OCI-LY7 (cell line): ENCODE data around the gene OR2Z1. TPM values are rescaled to one million over a fixed set of nuclear protein-coding genes. Genes with fewer than 3 reads are reported as not detected.

Experiments
- BruUV-seq: library from RNA; stranded (reverse); fragments of 400-500 nt; replicated peaks from 2 replicates; lab custom pipeline; 2021; lab: Mats Ljungman, UMichigan
- CTCF ChIA-PET: fragments of 300-600 bp; sonication (Branson Sonifier 250); formaldehyde crosslinking; loops from one replicate; lab custom pipeline; 2022; ENCODE audit warnings: antibody characterized with exemption; ENCODE audit not compliant: unreplicated experiment; lab: Charles Lee
- POLR2A ChIA-PET: fragments of 300-600 bp; sonication (Branson Sonifier 250); formaldehyde crosslinking; loops from one replicate; lab custom pipeline; 2022; ENCODE audit warnings: antibody characterized with exemption; lab: Charles Lee
- DNase-seq: peaks from one replicate; pipeline ENCODE4 v3.0.0-alpha.2; 2015; ENCODE audit warnings: low spot score
- H2AFZ ChIP-seq: fragments of 200-600 bp; sonication (generic), shearing (Covaris generic); 2 replicates; pipeline ENCODE4 v1.6.1; 2014; ENCODE audit warnings: mild to moderate bottlenecking, antibody characterized with exemption, low read length, moderate library complexity
- H3K27ac ChIP-seq: fragments of 200-600 bp; sonication (generic); 2 replicates; pipeline ENCODE4 v1.5.1; 2014; ENCODE audit warnings: mixed run types, low read depth, mild to moderate bottlenecking, moderate library complexity, low read length, inconsistent platforms; ENCODE audit not compliant: poor library complexity, severe bottlenecking
- H3K36me3 ChIP-seq: fragments of 200-600 bp; sonication (generic); 2 replicates; pipeline ENCODE4 v1.6.1; 2014; ENCODE audit warnings: mild to moderate bottlenecking, antibody characterized with exemption, low read length, moderate library complexity, mixed read lengths; ENCODE audit not compliant: insufficient read depth
- H3K4me1 ChIP-seq: fragments of 200-600 bp; sonication (generic); 2 replicates; pipeline ENCODE4 v1.5.1; 2014; ENCODE audit warnings: mild to moderate bottlenecking, low read length; ENCODE audit not compliant: insufficient read depth, poor library complexity, severe bottlenecking
- H3K4me2 ChIP-seq: fragments of 200-600 bp; sonication (generic); 2 replicates; pipeline ENCODE4 v1.6.1; 2014; ENCODE audit warnings: mild to moderate bottlenecking, low read length
- H3K4me3 ChIP-seq: fragments of 200-600 bp; sonication (generic); 2 replicates; pipeline ENCODE4 v1.5.1; 2014; ENCODE audit warnings: mild to moderate bottlenecking, low read depth, low read length; ENCODE audit not compliant: poor library complexity, severe bottlenecking
- H3K79me2 ChIP-seq: fragments of 200-600 bp; sonication (generic); 2 replicates; pipeline ENCODE4 v1.6.1; 2016; ENCODE audit warnings: low read depth, mild to moderate bottlenecking, low read length, moderate library complexity, mixed read lengths; ENCODE audit not compliant: insufficient read depth
- H3K9me2 ChIP-seq: fragments of 200-600 bp; sonication (generic); 2 replicates; pipeline ENCODE4 v1.6.1; 2016; ENCODE audit warnings: mild to moderate bottlenecking, low read length, mixed read lengths; ENCODE audit not compliant: insufficient read depth
- H3K9me3 ChIP-seq: fragments of 200-600 bp; sonication (generic); 2 replicates; pipeline ENCODE4 v1.6.1; 2014; ENCODE audit warnings: mild to moderate bottlenecking, mixed run types, low read length, mixed read lengths
- H4K20me1 ChIP-seq: fragments of 200-600 bp; sonication (generic); 2 replicates; pipeline ENCODE4 v1.6.1; 2014; ENCODE audit warnings: mild to moderate bottlenecking, antibody characterized with exemption, low read length, moderate library complexity, mixed read lengths; ENCODE audit not compliant: insufficient read depth
- EZH2phosphoT487 ChIP-seq: fragments of 200-600 bp; sonication (generic); IDR thresholded peaks from 2 replicates; pipeline ENCODE4 v1.6.1; 2018; ENCODE audit warnings: low read depth, borderline replicate concordance, mild to moderate bottlenecking, mixed run types, antibody characterized with exemption, low read length, moderate library complexity, mixed read lengths
- intact Hi-C: fragments of 100-400 bp; cut with micrococcal nuclease; formaldehyde crosslinking; loops from one replicate; pipeline ENCODE4 v1.10.0; 2022; ENCODE audit not compliant: unreplicated experiment
- total RNA-seq, 2 experiments: library from RNA; depleted of rRNA in 1 of 2; stranded (reverse); fragments of >200 nt in 1 of 2; shearing (Covaris generic) in 1 of 2; gene quantifications; 2 replicates each; pipeline ENCODE4 v1.2.3, GENCODE V29; 2014 to 2022
- TF ChIP-seq, protein P1 (sequence below): fragments of 200-600 bp; sonication (generic); conservative IDR thresholded peaks from 2 replicates; pipeline ENCODE4 v1.5.1; 2014; ENCODE audit warnings: mild to moderate bottlenecking, antibody characterized with exemption, low read length, moderate library complexity, mixed read lengths

The OR2Z1 gene
- total RNA-seq, 2 experiments from 2014 or later, result not detected

DNA sequence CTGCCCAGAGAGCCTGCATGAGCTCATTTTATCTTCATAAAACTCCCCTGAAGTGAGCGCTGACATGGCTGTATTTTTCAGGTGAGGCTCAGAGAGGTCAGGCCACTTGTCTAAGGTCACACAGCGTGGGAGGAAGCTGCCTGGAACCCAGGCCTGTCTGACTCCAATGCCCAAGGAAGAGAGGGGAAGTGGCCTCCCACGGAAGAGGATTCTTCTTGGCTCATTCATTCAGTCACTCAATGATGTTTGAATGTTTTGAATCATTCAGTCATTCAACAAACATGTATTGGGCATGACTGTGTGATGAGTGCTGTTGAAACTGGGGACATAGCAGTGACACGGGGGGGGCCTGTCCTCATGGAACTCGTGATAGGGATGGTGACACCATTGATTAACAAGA is 34.9 kb upstream of the OR2Z1 start:
- no peaks in the 10 kb centered on the region for H3K4me1 ChIP-seq
- POLR2A ChIA-PET, result no interaction called here
- TF ChIP-seq EZH2phosphoT487, result no peak
- no peak overlapping the region for H2AFZ ChIP-seq
- no peak overlapping the region for H3K4me2 ChIP-seq
- H3K9me3 ChIP-seq, result no peaks in the 10 kb centered on the region
- intact Hi-C loops, result no loop called here
- no peak overlapping the region for H3K27ac ChIP-seq
- H3K36me3 ChIP-seq, result no peaks in the 10 kb centered on the region
- no peak for DNase-seq
- CTCF ChIA-PET, result no interaction called here
- H3K9me2 ChIP-seq, result no peaks in the 10 kb centered on the region
- BruUV-seq, result no TSS peak
- H3K4me3 ChIP-seq, result no peak overlapping the region
- H3K79me2 ChIP-seq, result no peaks in the 10 kb centered on the region
- no peaks in the 10 kb centered on the region for H4K20me1 ChIP-seq

DNA sequence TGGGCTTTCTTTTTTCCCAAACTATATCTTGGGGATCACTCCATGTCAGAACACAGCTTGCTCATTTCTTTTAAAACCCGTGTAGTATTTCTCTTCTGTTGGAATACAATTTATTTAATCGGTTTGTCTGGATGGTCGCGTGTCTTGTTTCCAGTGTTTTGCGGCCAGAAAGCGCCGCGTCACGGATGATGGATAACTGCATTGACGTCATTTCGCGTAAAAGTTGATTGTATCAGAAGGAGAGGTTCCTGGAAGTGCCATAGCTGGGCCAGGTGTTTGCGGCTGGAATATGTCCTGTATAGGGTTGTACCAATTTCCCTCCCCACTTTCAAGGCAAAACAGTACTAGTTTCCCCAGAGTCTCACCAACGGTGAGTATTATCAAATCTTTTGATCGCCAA is 32.5 kb upstream of the OR2Z1 start:
- H4K20me1 ChIP-seq, result no peaks in the 10 kb centered on the region
- H3K36me3 ChIP-seq, result no peaks in the 10 kb centered on the region
- H3K79me2 ChIP-seq, result no peaks in the 10 kb centered on the region
- no peaks in the 10 kb centered on the region for H3K9me3 ChIP-seq
- ChIA-PET POLR2A (no interaction called here), CTCF (no interaction called here)
- DNase-seq, result no peak
- TF ChIP-seq EZH2phosphoT487, result no peak
- TF ChIP-seq, protein P1, sequence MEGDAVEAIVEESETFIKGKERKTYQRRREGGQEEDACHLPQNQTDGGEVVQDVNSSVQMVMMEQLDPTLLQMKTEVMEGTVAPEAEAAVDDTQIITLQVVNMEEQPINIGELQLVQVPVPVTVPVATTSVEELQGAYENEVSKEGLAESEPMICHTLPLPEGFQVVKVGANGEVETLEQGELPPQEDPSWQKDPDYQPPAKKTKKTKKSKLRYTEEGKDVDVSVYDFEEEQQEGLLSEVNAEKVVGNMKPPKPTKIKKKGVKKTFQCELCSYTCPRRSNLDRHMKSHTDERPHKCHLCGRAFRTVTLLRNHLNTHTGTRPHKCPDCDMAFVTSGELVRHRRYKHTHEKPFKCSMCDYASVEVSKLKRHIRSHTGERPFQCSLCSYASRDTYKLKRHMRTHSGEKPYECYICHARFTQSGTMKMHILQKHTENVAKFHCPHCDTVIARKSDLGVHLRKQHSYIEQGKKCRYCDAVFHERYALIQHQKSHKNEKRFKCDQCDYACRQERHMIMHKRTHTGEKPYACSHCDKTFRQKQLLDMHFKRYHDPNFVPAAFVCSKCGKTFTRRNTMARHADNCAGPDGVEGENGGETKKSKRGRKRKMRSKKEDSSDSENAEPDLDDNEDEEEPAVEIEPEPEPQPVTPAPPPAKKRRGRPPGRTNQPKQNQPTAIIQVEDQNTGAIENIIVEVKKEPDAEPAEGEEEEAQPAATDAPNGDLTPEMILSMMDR, result no peak
- no TSS peak for BruUV-seq
- intact Hi-C loops, result no loop called here
- no peaks in the 10 kb centered on the region for H3K9me2 ChIP-seq
- no peak overlapping the region for H2AFZ ChIP-seq
- no peak overlapping the region for H3K4me2 ChIP-seq
- no peak overlapping the region for H3K27ac ChIP-seq
- H3K4me3 ChIP-seq, result no peak overlapping the region
- H3K4me1 ChIP-seq, result no peaks in the 10 kb centered on the region

GRCh38 chr19:8690753-8691539 is 30.5 kb upstream of the OR2Z1 start:
- ChIA-PET POLR2A (no interaction called here), CTCF (no interaction called here)
- Histone ChIP-seq H3K4me2 (no peak overlapping the region), H3K36me3 (no peaks in the 10 kb centered on the region), H3K4me1 (no peaks in the 10 kb centered on the region), H4K20me1 (no peaks in the 10 kb centered on the region), H3K4me3 (no peak overlapping the region), H3K79me2 (no peaks in the 10 kb centered on the region), H3K9me2 (no peaks in the 10 kb centered on the region), H3K9me3 (no peaks in the 10 kb centered on the region), H3K27ac (no peak overlapping the region), H2AFZ (no peak overlapping the region)
- intact Hi-C loops, result no loop called here
- DNase-seq, result no peak
- no TSS peak for BruUV-seq
- TF ChIP-seq, protein P1, result no peak
- no peak for TF ChIP-seq EZH2phosphoT487
